ENCODE results near the gene GOLPH3.

Gene GOLPH3

DNA sequence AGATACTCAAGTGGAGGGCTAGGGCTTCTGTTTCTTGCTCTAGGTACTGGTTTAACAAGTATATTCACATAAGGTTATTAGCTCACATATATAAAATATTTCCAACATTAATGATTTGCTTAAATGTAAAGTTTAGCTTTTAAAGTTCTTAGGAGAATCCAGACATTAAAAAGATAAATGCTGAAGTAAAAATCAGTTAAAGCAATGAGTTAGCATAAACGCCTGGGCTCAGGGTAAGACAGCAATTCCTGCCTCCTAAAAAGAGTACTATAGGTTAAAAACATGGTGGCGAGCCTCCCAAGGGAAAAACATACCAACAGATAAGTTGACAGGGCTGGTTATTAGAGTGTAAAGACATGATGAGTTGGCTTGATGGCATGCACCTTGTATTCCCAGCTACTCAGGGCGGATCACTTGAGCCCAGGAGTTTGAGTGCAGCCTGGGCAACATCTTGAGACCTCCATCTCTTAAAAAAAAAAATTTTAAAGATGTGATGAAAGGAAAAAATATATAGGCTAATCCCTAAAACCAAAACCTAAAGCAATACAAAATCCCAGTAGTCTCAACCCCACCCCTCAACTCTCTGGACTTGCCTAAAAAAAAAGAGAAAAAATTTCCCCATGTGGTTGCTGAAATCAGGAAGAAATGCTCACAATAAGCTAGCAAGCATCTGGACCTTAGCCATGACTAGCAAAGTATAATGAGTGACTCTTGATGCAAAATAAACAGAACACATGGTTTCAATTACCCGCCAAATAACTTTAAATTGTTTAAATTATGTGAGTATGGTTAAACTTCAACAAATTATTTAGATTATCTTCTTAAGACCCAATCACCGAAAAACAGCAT is 3.6 kb downstream of the GOLPH3 start:
- no peak for DNase-seq

DNA sequence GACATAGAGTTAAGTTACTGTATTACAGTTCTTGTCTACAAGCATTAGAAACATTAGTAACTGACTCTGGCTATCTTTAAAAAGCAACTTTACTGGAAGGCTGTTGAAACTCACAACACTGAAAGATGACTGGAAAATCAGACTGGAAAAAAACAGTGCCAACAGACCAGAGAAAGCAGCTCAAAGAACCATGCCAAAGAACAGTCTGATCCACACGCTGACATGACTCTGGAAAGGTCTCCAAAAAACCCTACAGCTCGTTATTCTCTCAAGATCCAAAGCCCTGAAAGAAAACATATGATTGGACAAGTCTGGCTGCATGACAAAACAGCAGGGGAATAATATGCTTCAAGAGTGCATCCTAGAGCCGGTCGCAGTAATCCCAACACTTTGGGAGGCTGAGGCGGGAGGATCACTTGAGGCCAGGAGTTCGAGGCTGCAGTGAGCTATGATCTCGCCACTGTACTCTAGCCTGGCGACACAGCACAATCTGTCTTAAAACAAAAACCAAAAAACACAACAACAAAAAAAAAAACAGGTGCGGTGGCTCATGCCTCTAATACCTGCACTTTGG is 5.6 kb downstream of the GOLPH3 start:
- DNase-seq: no peak

DNA sequence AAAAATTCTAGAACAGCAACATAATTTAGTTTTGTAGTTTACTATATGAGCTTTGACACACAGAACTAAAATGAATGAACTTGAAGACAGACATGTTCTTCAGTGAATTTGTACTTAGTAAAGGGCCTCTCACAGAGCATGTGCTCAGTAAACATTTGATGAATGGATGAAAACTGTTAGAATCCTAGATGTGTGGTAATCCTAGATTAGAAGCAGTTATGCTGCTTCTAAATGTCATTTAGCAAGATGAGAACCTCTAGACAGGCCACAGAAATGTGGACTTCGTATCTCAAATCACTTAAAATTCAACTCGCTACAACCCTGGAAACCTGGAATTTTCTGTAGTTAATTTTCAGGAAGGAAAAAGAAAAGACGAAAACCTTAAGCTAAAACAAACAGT is 8.5 kb downstream of the GOLPH3 start:
- DNase-seq: no peak

DNA sequence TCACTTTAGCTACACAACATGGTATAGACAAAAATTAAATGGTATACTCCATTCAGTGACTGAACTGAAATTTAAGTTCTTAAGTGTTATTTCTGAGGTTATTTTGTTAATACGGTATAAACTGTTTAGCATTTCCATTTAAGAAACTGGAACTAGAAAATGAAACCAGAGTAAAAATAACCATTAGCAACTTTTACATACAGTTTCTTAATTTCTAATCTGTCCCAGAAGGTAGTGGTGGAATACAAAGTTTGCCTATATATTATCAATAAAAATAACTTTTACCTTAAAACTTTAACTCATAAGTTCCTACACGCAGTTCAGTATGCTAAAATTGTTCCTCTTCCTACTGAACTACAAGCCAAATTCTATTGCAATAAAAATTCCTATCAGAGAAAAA is 10.3 kb downstream of the GOLPH3 start:
- DNase-seq: no peak

DNA sequence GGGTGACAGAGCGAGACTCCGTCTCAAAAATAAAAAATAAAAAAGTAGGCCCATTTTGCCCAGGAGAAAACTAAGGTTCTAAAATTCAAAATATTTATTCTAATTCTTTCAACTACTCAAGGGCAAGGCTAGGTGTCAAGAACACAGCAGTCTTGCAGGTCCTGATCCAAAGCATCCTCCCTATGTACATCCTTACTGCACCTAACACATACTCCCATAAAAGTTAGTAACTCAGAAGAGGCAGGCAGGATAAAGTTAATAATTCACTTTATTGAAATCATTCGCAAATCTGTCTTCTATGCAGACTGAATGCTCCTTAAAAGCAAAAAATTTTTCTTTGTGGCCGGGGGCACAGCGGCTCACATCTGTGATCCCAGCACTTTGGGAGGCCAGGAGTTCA is 11.1 kb downstream of the GOLPH3 start:
- DNase-seq: no peak

DNA sequence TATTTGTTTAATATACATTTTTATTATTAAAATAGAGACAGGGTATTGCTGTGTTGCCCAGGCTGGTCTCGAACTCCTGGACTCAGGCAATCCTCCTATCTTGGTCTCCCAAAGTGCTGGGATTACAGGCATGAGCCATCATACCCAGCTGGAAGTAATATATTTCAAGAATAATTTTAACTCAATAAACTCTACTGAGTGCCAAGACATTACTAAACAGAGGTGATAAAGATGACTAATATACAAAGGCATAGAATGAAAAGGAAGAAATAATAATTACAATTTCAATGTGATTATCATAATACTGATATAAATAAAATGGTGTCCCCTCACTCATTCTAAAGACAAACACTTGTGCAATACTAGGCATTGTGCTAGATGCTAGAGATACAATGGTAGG is 13.9 kb downstream of the GOLPH3 start:
- DNase-seq: no peak

DNA sequence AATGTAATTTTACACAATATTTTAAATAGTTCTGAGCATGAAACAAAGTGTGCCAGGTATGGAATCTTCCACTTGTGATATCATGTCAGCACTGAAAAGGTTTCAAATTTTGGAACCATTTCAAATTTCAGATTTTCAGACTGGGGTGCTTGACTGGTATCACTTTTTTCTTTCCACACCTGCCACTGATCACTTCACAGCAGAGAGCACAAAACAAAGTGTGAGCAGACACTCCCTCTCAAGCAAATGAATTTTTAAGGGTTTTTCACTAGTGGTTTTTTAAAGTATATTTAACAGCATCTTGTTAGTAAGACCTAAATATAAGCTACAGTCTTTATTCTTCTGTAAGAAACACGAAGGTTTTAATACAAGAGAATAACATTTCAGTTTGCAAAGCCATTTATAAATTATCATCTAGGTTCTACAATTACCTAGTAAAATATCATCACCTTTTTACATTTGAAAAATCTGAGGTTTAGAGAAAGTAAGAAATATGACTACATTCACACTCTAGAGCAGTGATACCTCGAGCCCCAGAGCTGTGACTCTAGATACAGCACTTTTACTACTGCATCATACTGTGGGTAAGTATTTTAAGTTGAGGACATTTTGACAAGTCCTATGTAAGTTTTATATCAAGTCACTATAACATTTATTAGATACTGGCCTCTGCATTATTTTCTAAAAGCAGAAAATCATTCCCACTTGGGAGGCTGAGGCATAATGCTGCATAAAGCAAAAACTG is 14.6 kb downstream of the GOLPH3 start:
- DNase-seq: no peak

DNA sequence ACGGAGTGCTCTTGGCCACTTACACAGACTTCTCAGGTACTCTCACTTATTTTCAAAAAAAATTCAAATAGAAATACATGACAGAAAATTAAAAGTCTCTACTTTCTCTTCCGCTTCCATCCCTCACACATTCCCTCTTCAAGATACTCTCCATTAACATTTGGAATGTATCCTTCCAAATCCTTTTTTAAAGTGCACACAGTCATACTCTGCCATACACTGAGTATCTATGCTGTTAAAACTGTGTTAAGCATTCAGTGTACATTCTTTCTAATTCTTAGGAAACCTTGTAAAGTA is 15.5 kb downstream of the GOLPH3 start:
- DNase-seq: no peak

DNA sequence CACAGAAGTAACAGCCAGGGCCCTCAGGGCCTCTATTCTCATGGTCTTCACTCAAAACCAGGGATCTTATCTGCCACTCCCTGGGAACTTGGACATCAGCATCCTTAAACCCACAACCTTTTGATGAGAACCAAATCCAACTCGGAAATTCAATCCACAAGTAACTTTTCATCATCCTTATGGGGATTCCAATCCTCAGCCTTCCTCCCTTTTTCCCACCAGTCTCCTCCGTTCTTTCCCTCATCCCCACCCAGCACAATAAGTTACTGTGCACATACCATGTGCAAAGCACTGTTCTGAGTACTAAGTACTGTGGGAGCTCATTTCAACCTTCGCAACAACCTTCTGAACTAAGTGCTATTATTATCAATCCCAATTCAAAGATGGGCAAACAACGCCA is 17.0 kb downstream of the GOLPH3 start:
- no peak for DNase-seq

DNA sequence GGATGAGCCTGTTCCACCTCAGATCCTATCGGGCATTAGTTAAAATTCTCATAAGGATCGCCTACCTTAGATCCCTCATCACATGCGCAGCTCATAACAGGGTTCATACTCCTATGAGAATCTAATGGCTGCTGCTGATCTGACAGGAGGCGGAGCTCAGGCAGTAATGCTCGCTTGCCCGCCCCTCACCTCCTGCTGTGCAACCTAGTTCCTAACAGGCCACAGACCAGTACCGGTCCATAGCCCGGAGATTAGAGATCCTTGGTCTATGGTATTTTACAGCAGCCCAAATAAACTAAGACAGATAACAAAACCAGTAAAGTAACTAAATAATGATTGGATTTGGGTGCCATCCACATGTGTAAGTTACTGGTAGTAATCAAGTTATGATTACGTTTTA is 17.5 kb downstream of the GOLPH3 start:
- no peak for DNase-seq

DNA sequence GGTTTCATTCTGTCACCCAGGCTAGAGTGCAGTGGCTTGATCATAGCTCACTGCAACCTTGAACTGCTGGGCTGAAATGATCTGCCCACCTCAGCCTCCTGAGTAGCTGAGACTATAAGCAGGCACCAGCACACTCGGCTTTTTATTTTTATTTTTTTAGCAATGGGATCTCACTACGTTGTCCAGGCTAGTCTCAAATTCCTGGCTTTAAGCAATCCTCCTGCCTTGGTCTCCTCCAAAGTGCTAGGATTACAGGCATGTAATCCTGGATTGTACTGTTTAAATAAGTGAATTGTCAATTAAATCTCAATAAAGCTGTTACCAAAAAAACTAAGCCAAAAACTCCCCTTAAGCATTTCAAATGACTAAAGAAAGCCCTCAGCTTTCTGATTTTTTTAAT is 18.9 kb downstream of the GOLPH3 start:
- DNase-seq: no peak

DNA sequence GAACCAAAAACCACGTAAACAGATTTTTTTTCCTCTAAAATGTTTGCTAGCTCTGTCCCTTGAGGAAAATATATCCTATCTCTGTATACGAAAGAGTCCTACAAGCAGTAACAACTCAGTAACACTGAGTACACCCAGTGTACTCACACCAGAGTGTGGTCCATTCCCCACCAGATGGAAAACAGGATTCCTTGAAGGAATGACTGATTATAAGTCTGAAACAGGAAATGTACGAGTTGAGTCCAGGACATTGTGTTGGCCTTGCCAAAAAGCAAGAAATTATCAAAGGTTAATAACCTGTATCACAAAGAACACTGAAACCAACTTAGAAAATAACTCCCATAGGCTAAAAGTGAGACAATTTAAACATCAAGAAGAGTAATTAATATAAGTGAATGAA is 20.4 kb downstream of the GOLPH3 start:
- no peak for DNase-seq

DNA sequence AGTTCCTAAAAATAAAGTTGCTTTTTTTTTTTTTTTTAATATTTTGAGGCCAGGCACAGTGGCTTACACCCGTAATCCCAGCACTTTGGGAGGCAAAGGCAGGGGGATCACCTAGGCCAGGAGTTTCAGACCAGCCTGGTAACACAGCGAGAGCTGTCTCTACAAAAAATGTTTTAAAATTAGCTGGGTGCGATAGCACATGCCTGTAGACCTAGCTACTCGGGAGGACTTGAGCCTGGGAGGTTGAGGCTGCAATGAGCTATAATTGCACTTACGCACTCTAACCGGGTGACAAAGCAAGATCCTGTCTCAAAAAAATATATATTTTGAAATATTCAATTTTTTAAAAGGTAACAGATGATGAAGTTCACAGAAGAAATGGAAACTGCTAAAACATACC is 22.9 kb downstream of the GOLPH3 start:
- no peak for DNase-seq

DNA sequence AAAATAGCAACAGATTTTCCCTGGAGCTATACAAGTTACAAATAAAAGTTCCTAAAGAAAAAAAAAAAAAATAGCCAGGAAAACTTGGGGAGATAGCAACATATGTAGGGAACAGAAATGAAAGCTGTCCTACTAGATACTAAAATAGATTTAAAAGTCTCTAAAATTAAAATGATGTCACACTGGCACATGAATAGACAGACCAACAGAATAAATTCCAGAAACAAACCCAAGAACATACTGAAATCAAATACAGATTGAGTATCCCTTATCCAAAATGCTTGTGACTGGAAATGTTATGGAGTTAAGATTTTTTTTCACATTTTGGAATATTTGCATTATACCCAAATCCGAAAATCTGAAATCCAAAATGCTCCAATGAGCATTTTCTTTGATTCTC is 23.8 kb downstream of the GOLPH3 start:
- DNase-seq: no peak

DNA sequence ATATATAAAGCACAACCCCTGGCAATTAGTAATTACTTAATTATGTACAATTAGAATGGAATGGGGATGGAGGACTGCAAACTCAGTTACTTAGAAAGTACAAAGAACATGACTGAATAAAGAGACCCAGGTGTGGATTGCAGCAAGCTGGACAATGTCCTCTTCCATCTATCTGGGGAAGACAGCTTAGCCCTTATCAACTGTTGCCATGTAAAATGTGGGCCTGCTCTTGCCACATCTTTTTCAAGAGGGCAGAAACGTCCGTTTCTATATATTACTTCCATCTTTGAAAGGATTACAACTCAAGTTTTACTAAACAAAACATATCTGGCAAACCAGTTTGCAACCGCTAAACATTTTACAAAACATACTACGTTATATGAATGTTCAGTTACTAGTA is 26.2 kb downstream of the GOLPH3 start:
- no peak for DNase-seq

DNA sequence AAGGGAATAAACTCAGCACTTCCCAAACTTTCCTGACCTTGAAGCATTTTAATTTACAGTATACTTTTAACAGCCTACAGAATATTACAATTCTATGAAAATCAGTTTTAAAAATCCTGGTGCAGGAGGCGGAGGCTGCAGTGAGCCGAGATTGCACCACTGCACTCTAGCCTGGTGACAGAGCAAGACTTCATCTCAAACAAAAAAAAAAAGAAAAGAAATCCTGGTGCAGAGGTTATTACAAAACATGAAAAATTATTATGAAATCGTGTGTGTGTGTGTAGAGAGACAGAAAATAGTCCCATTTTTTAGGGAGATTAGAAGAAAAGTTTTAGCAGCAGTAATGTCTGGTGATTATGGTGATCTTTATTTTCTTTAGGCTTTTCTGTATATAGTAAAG is 26.9 kb downstream of the GOLPH3 start:
- no peak for DNase-seq

DNA sequence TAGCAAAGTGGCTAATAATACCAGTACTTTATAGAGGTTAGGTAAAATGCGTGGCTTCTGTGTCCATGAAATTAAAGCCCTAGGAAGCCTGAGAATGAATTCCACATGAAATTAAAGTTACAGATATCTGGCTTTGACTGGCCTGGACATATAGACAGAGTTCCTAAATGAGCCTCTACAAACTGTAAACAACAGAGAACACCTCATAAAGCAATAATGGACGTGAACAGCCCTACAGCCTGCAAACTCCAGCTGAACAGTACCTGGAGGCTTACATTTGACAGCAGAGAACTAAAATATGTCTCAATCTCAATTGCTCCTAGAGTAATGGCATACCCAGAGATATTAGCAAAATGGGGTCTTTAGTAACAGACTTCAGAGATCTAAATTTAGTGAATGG is 28.7 kb downstream of the GOLPH3 start:
- DNase-seq: no peak

DNA sequence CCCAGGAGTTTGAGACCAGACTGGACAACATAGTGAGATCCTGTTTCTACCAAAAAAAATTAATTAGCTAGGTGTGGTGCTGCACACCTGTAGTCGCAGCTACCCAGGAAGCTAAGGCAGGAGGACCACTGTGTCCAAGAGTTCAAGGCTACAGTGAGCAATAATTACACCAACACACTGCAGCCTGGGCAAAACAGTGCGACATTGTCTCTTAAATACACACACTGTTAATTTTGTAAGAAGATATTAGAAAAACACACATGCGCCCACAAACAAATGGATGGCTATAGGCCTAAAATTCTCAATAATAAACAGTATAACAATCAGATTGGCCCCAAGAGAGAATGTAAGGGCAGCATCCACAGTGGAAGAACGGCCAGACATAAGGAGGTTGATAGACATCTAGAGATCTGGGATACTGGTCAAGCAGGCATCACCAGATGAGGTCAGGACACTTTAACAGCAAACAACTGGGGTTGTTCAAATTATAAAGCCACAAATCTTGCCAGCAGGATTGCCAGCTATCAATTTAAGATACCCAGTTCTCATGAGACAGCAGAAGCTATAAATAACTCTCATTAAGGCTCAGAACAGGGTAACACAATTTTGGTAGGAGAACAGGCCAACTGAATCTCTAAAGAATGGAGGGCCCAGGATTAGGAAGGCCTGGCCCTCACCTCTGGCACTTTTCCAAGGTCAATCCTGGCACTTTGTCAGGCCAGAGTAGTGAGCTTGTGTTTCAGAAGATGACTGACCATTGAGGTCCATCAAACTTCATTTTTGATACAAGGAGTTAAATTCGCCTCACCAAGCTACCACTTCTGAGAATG is 29.5 kb downstream of the GOLPH3 start:
- DNase-seq: no peak

DNA sequence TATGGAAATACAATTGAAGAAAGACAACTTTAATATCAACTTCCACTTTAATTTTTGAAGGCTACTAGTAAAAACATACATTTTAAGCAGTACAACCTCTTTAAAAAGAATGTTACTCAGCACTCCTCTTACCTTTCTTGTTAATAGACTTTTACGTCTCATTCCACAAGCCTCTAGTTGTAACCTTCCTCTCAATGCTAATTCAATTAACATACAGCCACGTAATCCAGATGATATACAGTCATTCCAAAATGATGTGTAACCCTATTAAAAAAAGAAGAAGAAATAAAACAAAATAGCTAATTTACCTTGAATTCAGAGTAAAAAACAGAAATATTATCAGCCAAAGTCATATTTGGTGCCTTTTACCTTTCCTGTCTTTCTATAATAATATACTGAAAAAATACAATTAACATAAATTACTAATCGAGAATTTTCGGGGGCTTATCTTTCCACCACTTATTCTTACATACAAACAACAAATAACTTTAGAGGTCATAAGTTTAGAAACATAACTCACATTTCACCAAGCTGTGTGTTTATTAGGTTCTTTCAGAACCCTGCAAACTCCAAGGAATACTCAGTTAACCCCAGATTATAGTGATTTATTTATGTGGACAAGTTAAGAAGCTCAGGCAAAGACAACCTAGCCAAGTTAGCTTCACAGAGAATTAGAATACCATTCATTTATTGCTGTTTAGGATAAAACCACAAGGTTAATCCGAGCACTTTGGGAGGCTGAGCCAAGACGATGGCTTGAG is 30.3 kb downstream of the GOLPH3 start:
- DNase-seq: no peak

DNA sequence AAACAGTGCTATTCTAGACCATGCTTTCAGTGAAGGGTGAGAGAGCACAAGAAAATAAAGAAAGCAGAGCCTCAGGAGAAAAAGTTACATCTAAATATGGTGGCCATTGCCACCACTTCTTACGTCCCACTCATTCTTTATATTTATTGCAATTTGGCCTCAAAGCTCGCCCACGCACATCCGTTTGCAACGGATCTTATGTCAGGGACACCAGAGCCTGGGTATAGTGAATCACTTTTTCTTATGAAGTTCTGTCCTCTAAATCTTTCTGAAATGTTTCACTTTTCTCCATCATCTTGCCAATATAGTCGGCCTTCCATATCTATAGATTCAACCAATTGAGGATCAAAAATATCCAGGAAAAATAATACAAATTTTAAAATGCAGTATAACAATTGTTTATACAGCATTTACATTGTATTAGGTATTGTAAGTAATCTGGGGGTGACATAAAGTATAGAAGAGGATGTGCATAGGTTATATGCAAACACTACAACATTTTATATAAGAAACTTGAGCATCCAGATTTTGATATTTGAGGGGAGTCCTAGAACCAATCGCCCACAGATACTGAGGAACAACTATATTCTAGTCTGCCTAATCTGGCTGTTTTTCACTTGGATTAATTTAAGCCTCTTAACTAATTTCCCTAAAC is 35.2 kb downstream of the GOLPH3 start:
- no peak for DNase-seq

DNA sequence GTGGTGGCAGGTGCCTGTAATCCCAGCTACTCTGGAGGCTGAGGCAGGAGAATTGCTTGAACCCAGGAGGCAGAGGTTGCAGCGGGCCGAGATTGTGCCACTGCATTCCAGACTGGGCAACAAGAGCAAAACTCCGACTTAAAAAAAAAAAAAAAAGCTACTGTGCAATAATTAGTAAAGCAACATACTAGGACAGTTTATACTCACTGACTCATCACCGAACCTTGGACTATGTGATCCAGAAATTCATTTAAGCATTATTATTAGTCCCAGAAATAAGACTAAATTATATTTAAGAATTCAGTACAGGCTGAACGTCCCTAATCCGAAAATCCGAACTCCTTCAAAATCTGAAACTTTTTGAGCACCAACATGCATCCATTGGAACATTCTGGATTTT is 37.8 kb downstream of the GOLPH3 start:
- DNase-seq: no peak

DNA sequence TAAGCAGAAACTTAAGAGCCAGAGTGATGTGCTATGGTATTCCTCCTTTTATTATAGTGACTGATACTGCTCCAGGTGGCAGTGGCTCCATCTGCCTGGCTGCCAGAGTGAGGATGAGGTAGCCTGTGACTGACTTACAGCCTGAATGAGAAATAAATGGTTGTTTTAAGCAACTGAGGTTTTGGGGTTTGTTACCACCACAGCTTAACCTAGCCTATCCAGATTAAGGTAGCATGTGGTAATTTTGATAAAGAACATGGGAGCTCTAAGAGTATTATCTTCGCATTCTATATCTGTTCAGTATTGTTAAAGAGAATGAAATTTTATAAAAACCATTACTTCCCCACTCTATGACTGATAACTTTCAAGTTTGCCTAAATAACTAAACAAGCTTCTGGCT is 39.0 kb downstream of the GOLPH3 start:
- DNase-seq: no peak
